HEK293T (cell line): ENCODE results near the gene PCDH10.

Experiments used
- ARNT ChIP-seq: fragments of 450-650 bp; IDR thresholded peaks from 2 replicates; pipeline ENCODE4 v1.6.1; 2017; ENCODE audit warnings: mild to moderate bottlenecking
- BHLHE40 ChIP-seq: fragments of 450-650 bp; IDR thresholded peaks from 2 replicates; pipeline ENCODE4 v1.6.1; 2016; ENCODE audit warnings: mild to moderate bottlenecking, moderate library complexity, borderline replicate concordance
- ELF4 ChIP-seq: fragments of 450-650 bp; IDR thresholded peaks from 2 replicates; pipeline ENCODE4 v1.6.1; 2017; ENCODE audit warnings: antibody characterized with exemption
- FOXA1 ChIP-seq: fragments of 450-650 bp; IDR thresholded peaks from 2 replicates; pipeline ENCODE4 v1.6.1; 2016; ENCODE audit warnings: mild to moderate bottlenecking
- FOXK2 ChIP-seq: fragments of 450-650 bp; IDR thresholded peaks from 2 replicates; pipeline ENCODE4 v1.6.1; 2016; ENCODE audit warnings: mild to moderate bottlenecking
- FOXM1 ChIP-seq: fragments of 450-650 bp; IDR thresholded peaks from 2 replicates; pipeline ENCODE4 v1.6.1; 2017; ENCODE audit warnings: mild to moderate bottlenecking, borderline replicate concordance
- HDGF ChIP-seq: fragments of 450-650 bp; IDR thresholded peaks from 2 replicates; pipeline ENCODE4 v1.6.1; 2017; ENCODE audit warnings: antibody characterized with exemption, borderline replicate concordance
- L3MBTL2 ChIP-seq: fragments of 450-650 bp; conservative IDR thresholded peaks from 2 replicates; pipeline ENCODE4 v1.6.1; 2016; ENCODE audit warnings: mild to moderate bottlenecking
- LEF1 ChIP-seq: fragments of 450-650 bp; IDR thresholded peaks from 2 replicates; pipeline ENCODE4 v1.6.1; 2017; ENCODE audit warnings: mild to moderate bottlenecking, borderline replicate concordance
- NFRKB ChIP-seq: fragments of 450-650 bp; IDR thresholded peaks from 2 replicates; pipeline ENCODE4 v1.6.1; 2016; ENCODE audit warnings: mild to moderate bottlenecking, moderate library complexity
- SP1 ChIP-seq: fragments of 450-650 bp; IDR thresholded peaks from 2 replicates; pipeline ENCODE4 v1.6.1; 2017
- SUZ12 ChIP-seq: fragments of 450-650 bp; IDR thresholded peaks from 2 replicates; pipeline ENCODE4 v1.6.1; 2016; ENCODE audit warnings: mild to moderate bottlenecking
- ZNF384 ChIP-seq: fragments of 450-650 bp; IDR thresholded peaks from 2 replicates; pipeline ENCODE4 v1.6.1; 2016
- TF ChIP-seq, protein P1 (sequence below): fragments of 450-650 bp; IDR thresholded peaks from 2 replicates; pipeline ENCODE4 v1.6.1; 2016

DNA sequence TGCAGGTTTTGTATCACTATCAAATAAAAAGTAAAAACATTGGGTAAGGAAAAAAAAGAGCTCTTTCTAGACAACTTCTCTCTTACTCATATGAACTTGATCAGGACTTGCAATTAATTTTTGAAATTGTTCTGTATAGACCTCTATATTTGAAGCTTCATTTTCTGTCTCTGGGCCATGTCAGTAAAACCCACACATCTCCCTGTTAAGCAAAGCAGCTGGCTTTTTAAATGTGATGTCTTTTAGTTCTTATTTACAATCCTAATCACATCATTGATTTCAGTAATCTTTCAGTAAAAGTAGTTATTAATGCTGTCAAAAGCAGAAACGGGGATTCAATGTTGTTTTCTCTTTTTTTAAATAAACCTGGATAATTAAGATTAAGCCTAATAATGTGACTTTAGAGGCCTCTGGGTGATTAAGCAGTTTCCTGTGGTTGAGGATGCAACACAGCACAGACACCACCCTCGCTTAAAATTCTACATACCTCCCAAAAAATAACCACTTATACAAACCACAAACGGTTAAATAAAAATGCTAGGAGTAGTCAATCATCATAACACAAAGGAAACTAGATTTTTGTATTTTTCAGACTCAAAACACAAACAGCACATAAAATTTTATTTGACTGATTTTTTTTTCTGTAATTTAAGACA lies 5.2 kb upstream of the PCDH10 start:
- TF ChIP-seq BHLHE40 (no peak), ARNT (no peak), ELF4 (no peak), NFRKB (no peak), FOXM1 (no peak), SUZ12 (no peak), SP1 (no peak), FOXK2 (no peak), L3MBTL2 (no peak), FOXA1 (no peak), ZNF384 (no peak), HDGF (no peak), LEF1 (no peak)
- TF ChIP-seq, protein P1, sequence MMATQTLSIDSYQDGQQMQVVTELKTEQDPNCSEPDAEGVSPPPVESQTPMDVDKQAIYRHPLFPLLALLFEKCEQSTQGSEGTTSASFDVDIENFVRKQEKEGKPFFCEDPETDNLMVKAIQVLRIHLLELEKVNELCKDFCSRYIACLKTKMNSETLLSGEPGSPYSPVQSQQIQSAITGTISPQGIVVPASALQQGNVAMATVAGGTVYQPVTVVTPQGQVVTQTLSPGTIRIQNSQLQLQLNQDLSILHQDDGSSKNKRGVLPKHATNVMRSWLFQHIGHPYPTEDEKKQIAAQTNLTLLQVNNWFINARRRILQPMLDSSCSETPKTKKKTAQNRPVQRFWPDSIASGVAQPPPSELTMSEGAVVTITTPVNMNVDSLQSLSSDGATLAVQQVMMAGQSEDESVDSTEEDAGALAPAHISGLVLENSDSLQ = no peak
